Esophagus (tissue), 2 donors: ENCODE results near the gene SIPA1L3. TPM values are rescaled to one million over a fixed set of nuclear protein-coding genes. Genes with fewer than 3 reads are reported as not detected.

ENCODE experiments used
- H3K27ac ChIP-seq, 2 donors: one replicate each; pipeline ENCODE4 v1.5.1; 2013; ENCODE audit warnings: low read depth in 2 of 2, mild to moderate bottlenecking in 2 of 2, inconsistent platforms in 1 of 2, low read length in 1 of 2, moderate library complexity in 1 of 2
- H3K27me3 ChIP-seq, 2 donors: one replicate each; pipeline ENCODE4 v1.6.1; 2013; ENCODE audit warnings: low read length in 2 of 2, control low read depth in 1 of 2, mild to moderate bottlenecking in 1 of 2; ENCODE audit not compliant: insufficient read depth in 2 of 2, control insufficient read depth in 1 of 2
- H3K36me3 ChIP-seq, 2 donors: one replicate each; pipeline ENCODE4 v1.6.1; 2013; ENCODE audit warnings: low read length in 1 of 2; ENCODE audit not compliant: control insufficient read depth in 2 of 2, insufficient read depth in 2 of 2
- H3K4me1 ChIP-seq, 2 donors: one replicate each; pipeline ENCODE4 v1.6.1; 2013; ENCODE audit warnings: low read length in 1 of 2; ENCODE audit not compliant: control insufficient read depth in 2 of 2, insufficient read depth in 2 of 2
- H3K4me3 ChIP-seq, 2 donors: one replicate each; pipeline ENCODE4 v1.5.1; 2013; ENCODE audit warnings: low read length in 2 of 2, mild to moderate bottlenecking in 2 of 2, low read depth in 1 of 2, moderate library complexity in 1 of 2
- H3K9me3 ChIP-seq, 2 donors: one replicate each; pipeline ENCODE4 v1.6.1; 2013; ENCODE audit warnings: mild to moderate bottlenecking in 2 of 2, low read depth in 1 of 2, low read length in 1 of 2, moderate library complexity in 1 of 2; ENCODE audit not compliant: control insufficient read depth in 2 of 2, insufficient read depth in 1 of 2
- WGBS, 2 donors: extraction: QIAGEN DNeasy Blood & Tissue Kit; methylation state at CpG; one replicate each; pipeline ENCODE4 v1.1.7; 2013; 5-methylcytosine and 5-hydroxymethylcytosine counted together
- polyA plus RNA-seq, 2 donors: library from polyadenylated mRNA; stranded (reverse); fragments of 200-250 nt; gene quantifications; one replicate each; pipeline ENCODE4 v1.2.3, GENCODE V29; 2013
- donor health status: healthy with polysubstance abuse.
- donor health status: Bipolar disorder and iron deficiency.

SIPA1L3 gene
- polyA plus RNA-seq, 2 donors: 4.1 to 11.0 TPM

GRCh38 chr19:37953171-37953917 is 46.3 kb downstream of the SIPA1L3 start:
- Histone ChIP-seq H3K36me3 (no peaks in the 10 kb centered on the region), H3K4me1 (no peaks in the 10 kb centered on the region), H3K4me3 (no peak overlapping the region), H3K9me3 (no peaks in the 10 kb centered on the region), H3K27me3 (no peaks in the 10 kb centered on the region), H3K27ac (no peak overlapping the region)
- 61 to 63% methylated on average over 11 of the region's 11 CpGs for WGBS, 2 donors

DNA sequence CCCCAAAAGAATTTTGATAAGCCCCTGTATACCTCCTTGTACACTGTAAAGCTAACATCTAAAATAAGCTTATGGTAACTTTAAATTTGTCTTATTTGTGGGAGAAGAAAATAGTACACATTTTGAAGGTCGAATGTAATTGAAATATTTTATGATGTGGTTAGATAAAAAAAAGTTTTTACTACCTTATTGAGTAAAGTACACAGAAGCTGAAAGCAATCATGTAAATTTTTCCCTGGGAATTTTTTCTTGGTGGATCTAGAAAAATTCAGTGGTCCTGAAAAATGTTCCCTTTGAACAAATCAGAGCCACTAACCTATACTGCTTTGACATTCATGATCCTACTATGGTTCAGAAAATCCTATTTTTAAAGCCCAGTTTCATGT is 46.9 kb downstream of the SIPA1L3 start:
- Histone ChIP-seq H3K36me3 (no peaks in the 10 kb centered on the region), H3K27me3 (no peaks in the 10 kb centered on the region)
- 32% methylated on average over 1 of the region's 1 CpG for WGBS, 2 donors

GRCh38 chr19:37954421-37954874 is 47.4 kb downstream of the SIPA1L3 start:
- WGBS, 2 donors: 80 to 86% methylated on average over 10 of the region's 10 CpGs
- no peak overlapping the region for H3K27ac ChIP-seq

More for the DNA sequence above, 46.9 kb downstream of the SIPA1L3 start:
- Histone ChIP-seq H3K4me1 (no peaks in the 10 kb centered on the region), H3K27ac (no peak overlapping the region), H3K9me3 (no peaks in the 10 kb centered on the region), H3K4me3 (no peak overlapping the region)

DNA sequence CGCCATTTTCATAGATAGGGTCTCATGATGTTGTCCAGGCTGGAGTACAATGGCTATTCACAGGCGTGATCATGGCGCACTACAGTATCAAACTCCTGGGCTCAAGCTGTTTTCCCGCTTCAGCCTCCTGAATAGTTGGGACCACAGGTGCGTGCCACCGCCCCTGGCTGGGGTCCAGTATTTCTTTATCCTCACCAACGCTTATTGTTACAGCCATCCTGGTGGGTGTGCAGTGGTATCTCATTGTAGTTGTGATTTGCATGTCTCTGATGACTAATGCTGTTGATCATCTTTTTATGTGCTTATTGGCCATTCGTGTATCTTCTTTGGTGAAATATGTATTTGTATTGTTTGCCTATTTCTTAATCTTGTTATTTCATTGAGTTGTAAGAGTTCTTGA is 49.0 kb downstream of the SIPA1L3 start:
- WGBS, 2 donors: 84 to 85% methylated on average over 8 of the region's 8 CpGs
- Histone ChIP-seq H3K9me3 (no peaks in the 10 kb centered on the region), H3K27me3 (no peaks in the 10 kb centered on the region), H3K4me1 (no peaks in the 10 kb centered on the region), H3K27ac (no peak overlapping the region), H3K36me3 (no peaks in the 10 kb centered on the region), H3K4me3 (no peak overlapping the region)

More at GRCh38 chr19:37954421-37954874, 47.4 kb downstream of the SIPA1L3 start:
- no peaks in the 10 kb centered on the region for H3K9me3 ChIP-seq
- H3K27me3 ChIP-seq: no peaks in the 10 kb centered on the region
- no peak overlapping the region for H3K4me3 ChIP-seq
- no peaks in the 10 kb centered on the region for H3K4me1 ChIP-seq
- H3K36me3 ChIP-seq: no peaks in the 10 kb centered on the region

- no peaks in the 10 kb centered on the region for H3K27me3 ChIP-seq
- no peaks in the 10 kb centered on the region for H3K4me1 ChIP-seq
- H3K36me3 ChIP-seq: no peaks in the 10 kb centered on the region
- WGBS, 2 donors: 82 to 88% methylated on average over 1 of the region's 1 CpG
- no peaks in the 10 kb centered on the region for H3K9me3 ChIP-seq
- H3K27ac ChIP-seq: no peak overlapping the region
- H3K4me3 ChIP-seq: no peak overlapping the region
Observed at GRCh38 chr19:37957176-37957575, 50.2 kb downstream of the SIPA1L3 start.

GRCh38 chr19:37959665-37960114 is 52.7 kb downstream of the SIPA1L3 start:
- Histone ChIP-seq H3K36me3 (no peaks in the 10 kb centered on the region), H3K27ac (no peak overlapping the region), H3K27me3 (no peaks in the 10 kb centered on the region), H3K4me3 (no peak overlapping the region), H3K9me3 (no peaks in the 10 kb centered on the region), H3K4me1 (no peaks in the 10 kb centered on the region)
- 71 to 76% methylated on average over 3 of the region's 3 CpGs for WGBS, 2 donors

GRCh38 chr19:37961198-37961597 is 54.2 kb downstream of the SIPA1L3 start:
- H3K9me3 ChIP-seq: no peaks in the 10 kb centered on the region
- H3K36me3 ChIP-seq: no peaks in the 10 kb centered on the region
- H3K4me3 ChIP-seq: no peak overlapping the region
- no peaks in the 10 kb centered on the region for H3K27me3 ChIP-seq
- no peak overlapping the region for H3K27ac ChIP-seq
- H3K4me1 ChIP-seq: peaks cover 2% of the 10 kb centered on the region in 2 donors
- WGBS, 2 donors: 99% methylated on average over 4 of the region's 4 CpGs

- 87 to 91% methylated on average over 4 of the region's 4 CpGs for WGBS, 2 donors
- Histone ChIP-seq H3K27ac (no peak overlapping the region), H3K4me3 (no peak overlapping the region), H3K36me3 (no peaks in the 10 kb centered on the region), H3K27me3 (no peaks in the 10 kb centered on the region), H3K4me1 (peaks cover 8 to 11% of the 10 kb centered on the region in 2 donors), H3K9me3 (no peaks in the 10 kb centered on the region)
Observed at GRCh38 chr19:37963190-37963936, 56.4 kb downstream of the SIPA1L3 start.

DNA sequence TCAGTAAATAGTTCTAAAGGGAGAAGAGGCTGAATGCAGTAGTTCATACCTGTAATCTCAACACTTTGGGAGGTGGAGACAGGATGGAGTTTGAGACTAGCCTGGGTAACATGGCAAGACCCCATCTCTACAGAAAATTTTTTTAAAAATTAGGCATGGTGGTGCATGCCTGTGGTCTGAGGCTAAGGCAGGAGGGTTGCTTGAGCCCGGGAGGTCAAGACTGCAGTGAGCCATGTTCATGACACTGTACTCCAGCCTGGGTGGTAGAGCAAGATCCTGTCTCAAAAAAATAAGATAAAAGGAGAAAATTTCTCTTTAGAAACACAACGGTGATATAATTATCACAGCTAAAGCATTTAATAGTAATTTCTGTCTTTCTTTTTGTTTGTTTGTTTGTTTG is 57.1 kb downstream of the SIPA1L3 start:
- Histone ChIP-seq H3K36me3 (no peaks in the 10 kb centered on the region), H3K27ac (no peak overlapping the region), H3K27me3 (no peaks in the 10 kb centered on the region), H3K9me3 (no peaks in the 10 kb centered on the region), H3K4me1 (peaks cover 8 to 11% of the 10 kb centered on the region in 2 donors), H3K4me3 (no peak overlapping the region)
- 81 to 89% methylated on average over 2 of the region's 2 CpGs for WGBS, 2 donors
